Stimulated activated CD4-positive, alpha-beta T cell treated with anti-CD3 and anti-CD28 coated beads, Interleukin-1b, Interleukin-23, amount 100 ng/mL, for 4 hours (primary cell): Measurements from ENCODE around the gene LBH.

Source experiments
- DNase-seq, 2 donors: peaks; one replicate each; pipeline ENCODE4 v3.0.0-alpha.2; 2020; ENCODE audit warnings: low read depth in 2 of 2

The LBH gene

DNA sequence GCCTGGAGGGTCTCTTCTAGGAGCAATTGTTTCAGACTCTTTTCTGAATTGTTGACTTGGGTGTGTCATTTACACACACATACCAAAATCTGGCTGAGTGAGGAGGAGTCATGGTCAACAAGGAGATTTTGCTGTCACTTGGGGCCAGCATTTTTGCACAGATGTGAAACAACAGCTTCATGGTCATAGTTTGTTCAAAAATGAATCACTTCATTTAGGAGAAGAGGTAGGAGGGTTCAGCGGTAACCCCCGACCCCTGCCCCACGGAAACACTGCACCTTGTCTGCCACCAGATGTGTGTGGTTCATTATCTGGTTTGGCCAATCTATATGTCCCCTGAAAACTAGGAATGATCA lies 42.2 kb downstream of the LBH start:
- DNase-seq, result no peak

DNA sequence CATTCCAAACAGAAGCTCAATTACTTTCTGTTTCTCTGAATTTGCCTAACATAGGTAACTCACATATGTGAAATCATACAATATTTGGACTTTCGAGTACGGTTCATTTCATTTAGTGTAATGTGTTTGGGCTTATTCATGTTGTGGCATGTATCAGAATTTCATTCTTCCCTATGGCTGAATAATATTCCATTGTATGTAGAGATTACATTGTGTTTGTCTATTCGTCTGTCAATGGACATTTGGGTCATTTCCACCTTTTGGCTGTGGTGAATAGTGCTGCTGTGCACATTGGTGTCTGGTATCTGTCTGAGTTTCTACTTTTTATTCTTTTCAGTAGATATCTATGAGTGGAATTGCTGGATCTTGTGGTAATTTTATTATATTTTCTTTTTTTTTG lies 43.9 kb downstream of the LBH start:
- DNase-seq, result no peak

DNA sequence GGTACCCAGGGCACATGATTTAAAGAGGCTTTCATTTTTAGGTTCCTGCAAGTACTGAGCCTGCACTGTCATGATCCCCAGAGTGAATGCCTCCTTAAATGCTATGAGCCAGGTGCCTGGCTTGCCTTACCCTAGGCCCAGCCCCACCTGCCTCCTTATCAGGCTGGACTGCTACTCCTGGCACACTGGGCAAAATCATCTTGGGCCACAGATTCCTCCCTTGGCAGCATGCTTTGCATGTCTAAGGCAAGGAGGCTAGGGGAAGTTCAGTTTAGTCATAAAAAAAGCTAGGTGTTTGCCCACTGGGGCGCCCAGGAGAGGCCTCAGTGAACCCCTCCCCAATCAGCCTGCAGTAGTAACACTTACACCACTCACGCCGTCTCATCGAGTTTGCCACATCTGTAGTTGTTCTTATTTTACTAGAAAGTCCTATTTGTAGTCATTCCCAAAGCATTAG lies 45.1 kb downstream of the LBH start:
- DNase-seq, result no peak

DNA sequence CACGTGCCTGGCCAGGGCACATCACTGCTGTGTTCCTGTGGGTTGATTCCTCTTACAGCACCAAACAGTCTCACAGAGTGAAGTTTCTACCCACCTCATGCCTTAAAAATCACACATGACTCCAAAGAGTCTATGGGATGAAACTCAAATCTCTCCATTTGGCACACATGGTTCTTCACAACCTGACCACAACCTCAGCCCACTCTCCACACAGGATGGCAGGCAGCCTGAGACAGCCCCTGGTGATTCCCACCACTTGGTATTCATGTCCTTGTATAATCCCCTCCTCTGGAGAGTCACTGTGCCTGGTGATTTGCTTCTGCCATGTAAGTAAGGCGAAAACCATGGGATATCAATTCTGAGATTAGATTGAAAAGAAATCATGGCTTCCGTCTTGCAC lies 46.2 kb downstream of the LBH start:
- no peak for DNase-seq

DNA sequence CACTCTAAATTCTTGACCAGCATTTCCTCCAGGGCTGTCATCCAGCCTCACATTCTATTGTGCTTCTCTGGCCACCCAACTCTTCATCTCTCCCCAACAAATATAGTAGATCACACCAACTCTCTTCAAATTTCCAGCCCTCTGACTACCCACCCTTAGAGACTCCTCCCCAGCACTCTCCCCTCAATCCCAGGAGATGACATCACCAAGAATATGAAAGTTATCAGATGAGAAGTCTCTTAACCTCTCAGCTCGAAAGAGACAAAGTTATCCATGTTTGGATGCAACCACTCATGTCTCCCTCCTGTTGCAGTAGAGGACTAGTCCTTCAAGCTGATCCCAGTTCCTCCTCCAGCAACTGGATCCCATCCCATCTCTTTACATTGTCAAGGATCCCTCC lies 47.1 kb downstream of the LBH start:
- no peak for DNase-seq

DNA sequence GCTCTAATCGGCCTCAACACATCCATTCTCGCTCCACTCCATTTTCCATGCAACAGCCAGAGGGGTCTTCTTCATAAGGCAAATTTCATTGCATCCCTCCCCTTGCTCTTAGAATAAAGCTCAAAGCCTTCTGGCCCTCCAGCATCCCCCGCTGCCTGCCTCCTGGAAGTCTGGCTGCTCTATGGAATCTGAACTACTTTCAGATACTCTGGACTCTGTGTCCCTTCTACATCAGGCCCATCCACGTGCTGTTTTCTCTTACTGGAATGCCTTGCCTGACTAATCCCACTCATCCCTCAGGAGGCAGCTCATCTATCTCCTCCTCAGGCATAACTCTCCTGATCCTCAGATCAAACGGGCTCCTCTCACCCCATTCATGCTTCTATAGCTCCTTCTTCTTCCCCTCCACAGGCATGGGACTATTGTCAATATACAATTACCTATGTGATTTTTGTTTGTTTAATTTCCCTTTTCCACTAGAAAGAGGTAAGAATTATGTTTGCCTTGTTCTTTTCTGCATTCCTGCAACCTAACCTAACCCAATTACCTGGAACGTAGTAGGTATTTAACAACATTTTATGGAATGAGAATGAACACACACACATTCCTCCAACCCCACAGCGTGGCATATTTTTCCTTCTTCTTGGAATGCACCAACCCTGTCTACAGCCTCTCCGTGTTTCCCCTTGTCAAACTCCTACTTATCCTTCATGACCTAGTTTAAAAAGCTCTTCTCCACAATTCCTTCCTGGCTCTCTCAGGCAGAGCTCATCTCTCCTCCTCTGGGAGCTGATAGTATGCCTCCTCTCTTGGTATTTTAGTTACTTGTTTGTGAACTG lies 49.5 kb downstream of the LBH start:
- no peak for DNase-seq

DNA sequence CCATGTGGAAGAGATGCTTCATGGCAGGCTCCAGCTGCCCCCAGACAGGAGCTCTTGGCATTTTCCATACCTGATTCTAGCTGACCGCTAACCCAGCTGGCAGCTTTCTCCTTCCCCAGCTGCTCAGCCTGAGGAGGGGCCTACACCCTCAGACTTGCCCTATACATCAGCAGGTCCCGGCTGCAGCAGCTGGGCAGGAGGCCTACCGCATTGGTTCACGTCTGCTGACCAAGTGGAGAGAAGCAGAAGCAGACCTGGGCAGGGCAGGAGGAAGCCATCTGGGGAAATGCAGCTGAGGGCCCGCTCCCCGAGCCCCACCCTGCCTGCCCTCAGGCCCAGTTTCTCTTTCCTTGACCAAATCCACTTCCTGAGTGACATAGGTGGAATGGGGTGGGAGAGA lies 50.7 kb downstream of the LBH start:
- DNase-seq, result no peak

DNA sequence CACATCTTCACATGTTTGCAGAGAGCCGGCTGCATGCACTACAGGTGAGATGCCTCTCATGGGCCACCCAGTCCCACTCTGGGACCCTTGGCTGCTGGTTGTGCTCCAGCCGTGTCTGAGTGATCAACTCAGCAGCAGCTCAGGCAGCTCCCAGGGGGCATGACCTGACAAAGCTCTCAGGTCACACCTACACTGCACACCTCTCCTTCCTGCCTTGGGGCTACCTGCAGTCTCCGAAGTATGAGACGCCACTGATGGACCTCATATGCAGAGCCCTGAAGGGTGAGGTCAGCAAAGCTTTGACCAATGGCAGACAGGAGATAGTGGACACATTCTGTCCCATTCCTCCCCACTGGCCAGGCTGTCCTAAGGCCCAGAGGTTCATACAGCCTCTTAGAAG lies 51.4 kb downstream of the LBH start:
- DNase-seq, result no peak

DNA sequence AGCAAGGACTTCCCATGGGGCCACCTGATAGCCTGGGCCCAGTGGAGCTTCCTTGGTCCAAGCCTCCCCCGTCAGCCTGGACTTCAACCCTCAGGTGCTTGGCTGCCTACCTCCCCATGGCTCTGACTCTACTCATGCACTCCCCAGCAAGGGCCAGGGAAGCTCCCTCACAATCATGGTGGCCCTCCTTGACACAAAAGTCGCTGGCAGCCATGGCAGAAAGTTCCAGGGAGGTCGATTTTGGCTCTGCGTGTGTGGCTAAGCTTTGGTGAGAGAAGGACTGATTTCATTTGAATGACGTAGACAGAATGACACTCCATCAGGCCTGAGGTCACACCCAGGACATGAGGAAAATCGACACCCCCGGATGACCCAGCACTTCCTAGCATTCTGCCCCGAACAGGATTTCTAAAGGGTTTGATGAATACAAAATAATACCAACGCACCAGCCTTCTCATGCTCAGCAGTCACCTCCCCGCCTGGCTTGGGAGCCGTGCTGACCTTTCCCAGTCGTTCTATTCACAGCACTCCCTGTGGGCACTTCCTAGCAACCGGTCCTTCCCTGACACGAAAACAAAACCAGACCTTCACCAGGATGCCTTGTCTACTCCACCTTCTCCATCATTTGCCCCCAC lies 52.7 kb downstream of the LBH start:
- DNase-seq, result no peak

DNA sequence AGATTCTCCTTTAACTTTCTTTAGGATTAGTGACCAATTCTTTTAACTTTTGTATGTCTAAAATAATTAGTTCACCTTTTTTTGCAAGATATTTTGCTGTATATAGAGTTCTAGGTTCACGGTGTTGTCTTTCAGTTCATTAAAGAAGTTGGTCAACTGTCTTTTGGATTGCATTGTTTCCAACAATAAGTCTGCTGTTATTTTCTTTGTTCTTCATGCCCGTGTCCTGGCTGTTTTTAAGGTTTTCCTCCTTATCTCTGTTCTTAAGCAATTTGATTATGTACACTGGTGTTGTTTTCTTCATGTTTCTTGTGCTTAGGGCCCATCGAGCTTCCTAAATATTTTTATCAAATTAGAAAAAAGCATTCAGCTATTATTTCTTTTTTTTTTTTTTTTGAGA lies 54.4 kb downstream of the LBH start:
- no peak for DNase-seq

DNA sequence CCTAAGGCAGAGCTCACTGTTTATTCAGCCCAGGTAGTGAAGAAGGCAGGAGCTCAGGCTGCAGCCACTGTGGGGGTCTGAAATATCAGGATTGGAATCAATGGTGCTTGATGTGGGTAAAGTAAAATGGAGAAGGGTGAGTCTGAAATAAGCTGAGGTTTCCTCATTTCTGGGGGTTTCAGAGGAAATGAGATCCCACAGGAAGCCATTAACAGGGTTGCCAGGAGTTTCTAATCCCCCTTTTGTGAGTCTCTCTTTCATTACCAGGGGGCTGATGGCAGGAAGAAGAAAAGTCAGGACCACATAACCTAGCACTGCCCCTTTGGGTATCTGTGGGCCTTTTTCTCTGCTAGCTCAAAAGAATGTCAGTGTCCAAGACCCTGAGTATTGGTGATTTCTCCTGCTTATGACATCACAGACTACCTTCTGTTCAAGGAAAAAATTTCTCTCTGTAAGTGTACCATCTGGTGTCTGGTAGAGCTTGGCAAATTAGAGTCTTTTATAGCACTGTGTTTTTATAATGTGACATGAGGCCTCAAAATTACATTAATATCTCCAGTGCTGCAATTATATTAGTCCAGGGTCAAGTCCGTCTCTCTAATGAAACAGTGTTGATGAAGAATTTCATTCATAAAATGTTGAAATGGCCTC lies 56.0 kb downstream of the LBH start:
- no peak for DNase-seq

DNA sequence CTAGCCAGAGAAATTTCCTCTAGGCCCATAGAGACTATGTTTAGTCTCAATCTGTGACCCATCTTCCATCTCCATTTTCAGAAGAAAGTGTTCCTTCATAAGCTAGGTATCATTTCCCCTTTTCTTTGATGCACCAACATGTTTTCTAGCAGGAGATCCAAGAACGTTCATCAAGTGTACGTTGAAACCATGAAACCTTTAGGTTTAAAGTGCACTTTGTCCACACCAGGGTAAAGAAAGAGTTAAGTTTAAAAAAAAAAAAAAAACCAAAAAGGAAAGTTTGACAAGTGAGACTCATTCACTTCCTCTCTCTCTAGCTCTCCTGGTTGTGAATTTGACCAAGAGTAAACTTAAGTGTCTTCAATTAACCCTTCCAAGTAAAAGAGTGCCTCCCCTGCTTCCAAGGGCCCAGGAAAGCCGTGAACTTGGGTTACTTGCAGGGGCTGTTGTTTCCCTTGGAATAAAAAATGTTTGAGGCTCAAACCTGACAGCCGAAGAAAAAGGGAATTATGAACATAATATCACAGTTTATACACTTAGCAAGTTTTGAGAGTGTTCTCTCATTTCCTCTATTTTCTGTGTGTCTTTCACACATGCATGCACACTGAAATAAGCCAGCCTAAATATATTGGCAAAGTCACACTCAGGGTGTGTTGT lies 56.7 kb downstream of the LBH start:
- DNase-seq, result no peak

DNA sequence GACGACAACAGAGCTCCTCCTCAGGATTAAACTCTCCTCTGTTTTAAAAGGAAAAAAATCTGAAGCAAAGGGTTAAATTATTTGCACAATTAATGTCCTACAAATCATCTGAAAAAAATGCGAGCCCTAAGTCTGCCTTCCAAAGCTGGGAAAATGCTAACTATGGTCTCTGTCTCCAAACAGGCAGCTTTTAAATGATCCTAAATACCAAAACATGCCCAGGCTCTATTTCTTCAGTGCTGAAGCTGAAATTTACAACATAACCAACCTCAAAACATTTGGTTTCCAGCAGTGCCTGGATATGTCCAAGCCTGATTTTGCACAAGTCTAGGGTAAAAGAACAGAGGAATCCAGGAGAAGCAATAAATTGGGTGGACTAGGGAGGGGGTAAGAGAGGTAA lies 57.2 kb downstream of the LBH start:
- no peak for DNase-seq

DNA sequence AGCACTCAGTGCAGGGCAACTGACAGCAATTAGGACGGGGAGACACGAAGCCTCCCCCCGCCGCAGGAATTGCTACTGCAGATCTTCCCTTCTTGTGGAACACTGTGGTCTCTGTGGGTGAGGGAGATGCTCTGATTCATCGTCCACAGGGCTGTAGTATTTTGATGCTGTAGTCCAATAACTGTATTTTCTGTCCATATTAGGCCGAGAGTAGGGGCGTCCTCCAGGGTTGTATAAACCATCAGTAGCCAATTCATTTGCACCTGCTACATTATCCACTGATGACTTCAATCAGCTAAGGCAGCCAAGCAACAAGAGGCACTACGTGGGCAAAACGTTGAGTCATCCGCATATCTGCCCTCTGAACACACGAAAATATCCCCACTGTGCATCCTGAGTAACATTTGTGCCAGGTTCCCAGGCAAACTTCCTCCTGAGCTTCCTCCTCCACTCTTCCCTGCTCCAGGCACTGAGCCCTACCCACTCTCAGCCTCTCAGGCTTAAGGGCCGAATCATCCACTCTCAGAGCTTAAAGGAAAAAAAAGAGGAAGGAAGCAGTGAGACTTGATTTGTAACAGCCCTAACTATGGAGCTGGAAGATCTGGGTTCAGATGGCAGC lies 62.1 kb downstream of the LBH start:
- DNase-seq, result no peak

DNA sequence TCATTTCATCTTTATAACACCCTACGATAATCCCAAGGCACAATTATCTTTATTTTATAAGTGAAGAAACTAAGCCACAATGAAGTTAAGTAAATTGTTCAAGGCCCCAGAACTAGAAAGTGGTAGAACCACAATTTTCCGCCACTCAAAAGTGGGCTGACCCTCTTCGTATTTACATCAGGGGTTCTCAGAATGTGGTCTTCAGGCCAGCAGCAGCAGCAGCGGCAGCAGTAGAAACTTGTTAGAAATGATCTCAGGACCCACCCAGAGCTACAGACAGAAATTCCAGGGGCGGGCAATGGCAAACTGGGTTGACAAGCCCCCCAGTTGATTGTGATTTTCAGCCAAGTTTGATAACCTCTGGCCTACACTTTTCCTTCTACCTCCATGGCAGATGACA lies 62.8 kb downstream of the LBH start:
- DNase-seq, result no peak

DNA sequence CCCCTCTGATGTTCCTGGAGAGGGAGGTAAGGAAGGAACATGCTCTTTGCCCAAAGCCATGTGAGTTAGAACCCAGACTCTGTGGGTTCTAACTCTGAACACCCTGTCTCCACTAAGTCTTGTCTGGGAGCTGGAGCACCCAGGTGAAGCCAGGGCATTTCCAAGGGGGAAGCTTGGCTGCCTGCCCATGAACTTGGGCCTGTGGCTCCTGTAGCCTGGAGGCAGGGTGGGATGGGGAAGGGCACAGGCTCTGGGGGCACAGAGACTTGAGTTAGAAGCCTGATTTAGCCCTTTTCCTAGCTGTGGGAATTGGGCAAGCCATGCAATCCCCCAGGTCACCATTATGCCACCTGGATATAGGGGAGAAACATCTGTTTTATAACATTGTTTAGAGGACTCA lies 65.2 kb downstream of the LBH start:
- no peak for DNase-seq

DNA sequence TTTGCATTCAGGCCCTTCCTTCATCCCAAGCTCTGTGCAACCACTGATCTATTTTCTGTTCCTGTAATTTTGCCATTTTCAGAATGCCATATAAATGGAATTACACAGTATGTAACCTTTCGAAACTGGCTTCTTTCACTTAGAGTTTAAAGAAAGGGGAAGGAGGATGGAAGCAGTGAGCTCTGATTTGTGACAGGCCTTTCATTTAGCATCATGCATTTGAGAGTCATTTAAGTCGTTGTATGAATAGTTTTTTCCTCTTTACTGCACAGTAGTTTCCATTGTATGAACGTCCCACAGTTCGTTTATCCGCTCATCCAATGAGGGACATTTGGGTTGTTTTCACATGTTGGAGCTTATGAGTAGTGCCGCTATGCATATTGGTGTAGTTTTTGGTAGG lies 67.0 kb downstream of the LBH start:
- no peak for DNase-seq

DNA sequence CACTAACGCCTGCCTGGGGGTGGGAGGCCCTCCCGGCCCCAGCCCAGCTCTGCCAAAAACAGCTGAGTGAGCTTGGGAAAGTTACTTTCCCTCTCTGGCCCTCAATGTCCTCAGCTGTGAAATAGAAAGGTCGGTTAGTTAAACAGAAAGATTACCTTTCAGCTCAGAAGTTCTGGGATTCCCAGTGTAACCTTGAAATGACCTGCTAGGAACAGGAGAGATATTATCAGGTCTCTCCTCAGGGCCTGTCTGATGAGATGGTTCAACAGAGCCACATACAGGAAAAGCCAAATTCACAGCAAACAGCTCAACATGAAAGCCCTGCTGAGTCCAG lies 68.8 kb downstream of the LBH start:
- no peak for DNase-seq

DNA sequence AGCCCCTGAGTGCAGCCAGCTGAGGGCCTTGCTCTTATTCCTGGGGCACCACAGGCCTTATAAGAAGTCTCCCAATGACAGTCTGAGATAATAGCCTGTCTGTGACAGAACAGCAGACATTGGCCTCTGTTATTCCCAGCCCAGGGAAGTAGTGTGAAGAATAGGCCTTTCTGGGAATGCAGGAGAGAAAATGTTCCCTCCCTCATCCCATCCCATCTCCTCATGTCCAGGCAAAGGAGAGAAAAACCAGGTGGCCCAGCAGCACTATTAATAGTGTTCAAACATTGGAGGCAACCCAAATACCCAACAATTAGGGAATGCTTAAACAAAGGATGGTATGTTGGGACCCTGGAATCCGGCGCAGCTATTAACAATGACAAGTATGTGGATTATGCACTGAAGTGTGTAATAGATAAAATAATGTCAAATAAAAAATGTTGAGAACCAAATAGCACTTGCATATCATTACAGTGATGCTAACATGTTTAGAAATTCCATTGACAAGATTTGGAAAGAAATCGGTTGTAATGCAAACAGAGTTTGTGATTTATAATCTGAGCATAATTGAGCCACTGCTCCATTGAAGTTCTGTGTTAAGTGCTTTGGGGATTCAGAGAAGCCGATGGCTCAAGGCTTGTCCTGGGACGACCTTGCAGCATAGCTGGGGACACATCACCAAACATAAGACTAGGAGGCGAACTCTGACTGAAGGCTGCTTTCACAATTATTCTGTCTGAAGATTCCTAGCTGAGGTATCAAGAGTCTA lies 69.3 kb downstream of the LBH start:
- DNase-seq, result no peak

DNA sequence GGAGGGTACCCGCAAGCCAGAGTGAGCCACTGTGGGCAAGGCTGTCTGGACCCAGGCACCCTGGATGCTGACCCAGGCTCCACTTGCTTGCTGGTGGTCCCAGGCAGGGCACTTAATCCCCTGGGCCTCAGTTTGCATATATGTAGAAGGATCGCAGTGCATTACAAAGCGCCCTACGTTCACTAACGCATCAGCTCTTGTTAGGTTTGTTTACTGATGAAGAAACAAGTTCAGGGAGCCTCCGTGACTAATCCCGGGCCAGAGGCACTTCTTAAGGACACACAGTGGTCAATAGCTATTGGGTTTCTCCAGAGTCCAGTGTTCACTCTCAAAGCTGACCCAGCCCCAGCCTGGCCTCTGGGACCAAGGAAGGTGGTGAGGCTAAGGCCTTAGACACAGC lies 70.2 kb downstream of the LBH start:
- DNase-seq, result no peak

DNA sequence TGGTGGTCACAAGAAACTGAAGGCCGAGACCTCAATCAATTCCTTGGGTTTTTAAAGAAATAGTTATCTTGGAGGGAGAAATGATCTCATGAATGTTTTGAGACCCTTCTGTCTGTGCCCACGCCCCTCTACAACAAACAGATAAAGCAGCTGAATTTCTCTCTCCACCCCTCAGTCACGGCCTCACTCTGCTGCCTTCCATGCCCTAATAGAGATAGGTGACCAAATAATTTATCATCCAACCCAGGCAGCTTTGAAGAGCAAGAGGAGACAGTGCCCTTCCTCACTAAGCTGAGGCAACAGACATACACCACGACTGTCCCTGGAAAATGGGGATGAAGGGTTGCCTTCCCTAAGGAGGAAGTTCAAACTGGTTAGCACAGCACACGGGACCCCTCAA lies 71.2 kb downstream of the LBH start:
- DNase-seq, result no peak

DNA sequence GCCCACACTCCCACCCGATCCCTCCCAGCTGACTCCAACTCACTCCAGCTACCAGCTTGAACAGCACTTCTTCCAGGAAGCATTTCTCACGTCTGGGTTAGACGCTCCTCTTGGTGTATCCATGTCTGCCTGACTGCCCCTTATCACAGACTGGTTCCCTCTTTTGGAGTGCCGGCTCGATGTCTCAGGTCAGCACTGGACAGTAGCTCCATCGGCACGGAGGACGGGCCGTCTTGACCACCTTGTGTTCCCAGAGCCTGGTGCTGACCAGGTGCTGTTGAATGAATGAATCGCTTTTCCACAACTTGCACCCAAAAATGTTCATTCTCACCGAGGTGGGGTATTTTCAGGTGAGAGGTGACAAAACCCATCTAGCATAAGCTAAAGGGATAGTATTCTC lies 71.8 kb downstream of the LBH start:
- no peak for DNase-seq
